ENCODE measurements around the gene BARX1. TPM values are rescaled to one million over a fixed set of nuclear protein-coding genes. Genes with fewer than 3 reads are reported as not detected.

Gene BARX1
- total RNA-seq, 1 donor from 2014 or later, result not detected

DNA sequence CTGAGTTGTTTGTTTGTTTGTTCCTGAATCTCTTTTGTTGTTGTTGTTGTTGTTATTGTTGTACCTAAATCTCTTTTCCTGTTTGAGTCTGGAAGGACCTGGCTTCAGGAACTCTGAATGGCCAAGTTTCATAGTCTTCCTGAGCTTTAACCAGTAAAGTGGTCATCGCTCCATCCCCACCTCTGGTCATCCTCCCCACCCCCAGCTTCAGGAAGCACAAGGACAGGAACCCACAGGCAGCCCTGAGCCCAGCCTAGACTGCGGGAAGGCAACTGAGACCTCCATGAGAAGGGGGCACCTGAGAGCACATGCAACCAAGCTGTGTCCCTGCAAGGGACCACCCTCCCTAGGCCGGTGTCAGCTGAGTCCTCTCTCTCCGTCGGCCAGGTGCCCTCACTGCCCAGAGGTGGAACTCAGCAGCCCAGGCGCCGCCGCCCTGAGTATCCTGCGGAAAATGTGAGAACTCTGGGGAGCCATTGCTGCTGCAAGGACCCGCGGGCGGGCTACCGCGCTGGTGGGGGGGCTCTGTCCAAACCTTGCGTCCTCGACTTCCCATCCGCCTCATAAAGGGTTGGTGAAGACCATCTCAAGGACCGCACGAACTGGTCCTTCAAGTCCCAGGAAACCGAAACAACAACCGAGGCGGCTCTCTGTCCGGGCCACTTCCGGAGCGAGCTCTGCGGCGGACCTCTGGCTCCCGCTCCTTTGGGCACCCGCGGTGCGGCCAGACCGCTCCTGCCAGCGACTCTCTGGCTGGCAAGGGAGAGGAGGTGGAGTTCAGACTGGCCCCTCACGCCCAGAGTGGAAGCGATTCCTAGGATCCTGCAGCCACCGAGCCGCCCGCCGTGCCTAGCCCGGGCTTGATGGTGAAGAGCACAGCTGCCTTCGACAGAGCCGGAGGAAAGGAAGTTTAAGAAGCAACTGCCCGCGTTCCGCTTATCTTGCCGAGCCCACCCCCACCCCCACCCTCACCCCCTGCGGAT, 4.2 kb downstream of the BARX1 start:
- TF ChIP-seq POLR2AphosphoS5 (IDR thresholded peaks at IDR 0.05; ENCODE audit: insufficient read depth in 1 of 2, low read depth in 1 of 2), result no peak
- no peak for TF ChIP-seq POLR2A (IDR thresholded peaks at IDR 0.05)
- TF ChIP-seq, protein P1, sequence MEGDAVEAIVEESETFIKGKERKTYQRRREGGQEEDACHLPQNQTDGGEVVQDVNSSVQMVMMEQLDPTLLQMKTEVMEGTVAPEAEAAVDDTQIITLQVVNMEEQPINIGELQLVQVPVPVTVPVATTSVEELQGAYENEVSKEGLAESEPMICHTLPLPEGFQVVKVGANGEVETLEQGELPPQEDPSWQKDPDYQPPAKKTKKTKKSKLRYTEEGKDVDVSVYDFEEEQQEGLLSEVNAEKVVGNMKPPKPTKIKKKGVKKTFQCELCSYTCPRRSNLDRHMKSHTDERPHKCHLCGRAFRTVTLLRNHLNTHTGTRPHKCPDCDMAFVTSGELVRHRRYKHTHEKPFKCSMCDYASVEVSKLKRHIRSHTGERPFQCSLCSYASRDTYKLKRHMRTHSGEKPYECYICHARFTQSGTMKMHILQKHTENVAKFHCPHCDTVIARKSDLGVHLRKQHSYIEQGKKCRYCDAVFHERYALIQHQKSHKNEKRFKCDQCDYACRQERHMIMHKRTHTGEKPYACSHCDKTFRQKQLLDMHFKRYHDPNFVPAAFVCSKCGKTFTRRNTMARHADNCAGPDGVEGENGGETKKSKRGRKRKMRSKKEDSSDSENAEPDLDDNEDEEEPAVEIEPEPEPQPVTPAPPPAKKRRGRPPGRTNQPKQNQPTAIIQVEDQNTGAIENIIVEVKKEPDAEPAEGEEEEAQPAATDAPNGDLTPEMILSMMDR (IDR thresholded peaks at IDR 0.05), result no peak
- peaks cover 44% of the 10 kb centered on the region for H3K27me3 ChIP-seq
- intact Hi-C loops (cut with DNase I), result no loop called here
- peaks cover 52% of the 10 kb centered on the region for H3K4me1 ChIP-seq
- peak overlapping the region; percentile 34 to 49 for H3K4me3 ChIP-seq
- no peak for DNase-seq (ENCODE audit: extremely low spot score in 2 of 2)
- no peak overlapping the region for H3K27ac ChIP-seq
- H3K9me3 ChIP-seq, result no peaks in the 10 kb centered on the region
- no peaks in the 10 kb centered on the region for H3K36me3 ChIP-seq

DNA sequence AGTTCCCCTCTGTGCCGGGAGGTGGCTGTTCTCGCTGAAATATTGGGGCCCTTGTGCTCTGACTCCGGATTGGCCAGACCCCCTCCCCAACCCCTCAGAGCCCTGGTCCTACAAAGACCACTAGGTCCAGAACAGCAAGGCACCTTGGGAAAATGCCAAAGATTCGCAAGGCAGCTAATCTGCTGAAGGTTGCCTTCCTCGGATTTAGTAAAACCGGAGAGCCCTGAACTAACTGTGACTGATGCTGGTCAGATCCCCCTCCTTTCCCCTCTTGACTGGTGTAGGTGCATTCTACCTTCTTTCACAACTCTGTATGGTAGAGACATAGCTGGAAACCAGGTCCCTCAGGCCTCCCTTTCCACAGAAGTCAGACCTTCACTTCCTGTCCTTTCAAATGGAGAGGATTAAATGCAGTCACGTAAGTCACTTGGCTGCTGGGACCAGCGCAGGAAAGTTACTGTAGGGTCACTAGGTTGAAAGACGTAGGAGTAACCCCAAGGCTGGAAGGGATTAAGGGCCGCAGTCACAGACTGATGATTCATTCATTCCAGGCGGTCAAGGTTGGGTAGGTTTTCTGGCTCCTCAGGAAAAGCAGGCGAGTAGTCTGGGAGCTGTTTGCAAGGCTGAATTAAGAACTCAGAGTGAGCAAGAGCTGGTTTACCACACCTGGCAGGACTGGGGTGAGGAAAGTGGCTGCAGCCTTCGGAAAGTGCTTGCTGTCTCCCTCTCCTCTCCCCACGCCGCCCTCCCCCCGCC, 5.3 kb downstream of the BARX1 start:
- DNase-seq (ENCODE audit: extremely low spot score in 2 of 2), result no peak
- Histone ChIP-seq H3K27me3 (peaks cover 44% of the 10 kb centered on the region), H3K9me3 (no peaks in the 10 kb centered on the region), H3K27ac (no peak overlapping the region), H3K36me3 (no peaks in the 10 kb centered on the region), H3K4me3 (no peak overlapping the region), H3K4me1 (peaks cover 52% of the 10 kb centered on the region)
- TF ChIP-seq, protein P1 (IDR thresholded peaks at IDR 0.05), result no peak
- TF ChIP-seq POLR2AphosphoS5 (IDR thresholded peaks at IDR 0.05; ENCODE audit: insufficient read depth in 1 of 2, low read depth in 1 of 2) (no peak), POLR2A (IDR thresholded peaks at IDR 0.05) (no peak)
- intact Hi-C loops (cut with DNase I), result no loop called here

DNA sequence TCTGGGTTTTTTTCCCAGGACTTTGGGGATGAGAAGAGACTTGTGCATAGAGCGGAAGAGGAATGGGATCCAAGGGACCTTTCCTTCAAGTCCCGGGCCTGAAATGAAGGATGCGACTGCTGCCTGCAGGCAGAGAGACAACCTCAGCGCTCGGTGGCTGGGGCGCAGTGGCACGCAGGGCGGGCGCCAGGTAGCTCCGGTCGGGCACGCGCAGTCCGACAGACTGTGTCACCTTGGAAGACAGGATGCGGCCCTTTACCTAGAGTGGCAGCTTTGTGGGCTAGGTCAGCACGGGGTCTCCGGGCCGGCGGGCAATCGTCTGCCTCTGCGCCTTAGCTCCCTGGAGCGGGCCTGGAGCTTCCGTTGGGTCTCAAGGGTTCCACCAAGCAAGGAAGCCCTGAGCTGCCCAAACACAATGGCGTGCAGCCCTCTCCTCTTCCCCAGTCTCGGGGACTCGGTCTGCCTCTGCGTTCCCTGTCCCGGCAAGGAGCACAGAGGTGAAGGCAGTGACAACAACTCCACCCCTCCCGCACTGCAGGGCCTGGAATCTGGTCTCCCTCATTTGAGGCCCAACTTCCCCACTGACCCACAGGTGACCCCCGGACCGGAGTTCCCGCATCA, 6.0 kb downstream of the BARX1 start:
- no peak for TF ChIP-seq POLR2A (IDR thresholded peaks at IDR 0.05)
- TF ChIP-seq, protein P1 (IDR thresholded peaks at IDR 0.05), result no peak
- TF ChIP-seq POLR2AphosphoS5 (IDR thresholded peaks at IDR 0.05; ENCODE audit: insufficient read depth in 1 of 2, low read depth in 1 of 2), result no peak

DNA sequence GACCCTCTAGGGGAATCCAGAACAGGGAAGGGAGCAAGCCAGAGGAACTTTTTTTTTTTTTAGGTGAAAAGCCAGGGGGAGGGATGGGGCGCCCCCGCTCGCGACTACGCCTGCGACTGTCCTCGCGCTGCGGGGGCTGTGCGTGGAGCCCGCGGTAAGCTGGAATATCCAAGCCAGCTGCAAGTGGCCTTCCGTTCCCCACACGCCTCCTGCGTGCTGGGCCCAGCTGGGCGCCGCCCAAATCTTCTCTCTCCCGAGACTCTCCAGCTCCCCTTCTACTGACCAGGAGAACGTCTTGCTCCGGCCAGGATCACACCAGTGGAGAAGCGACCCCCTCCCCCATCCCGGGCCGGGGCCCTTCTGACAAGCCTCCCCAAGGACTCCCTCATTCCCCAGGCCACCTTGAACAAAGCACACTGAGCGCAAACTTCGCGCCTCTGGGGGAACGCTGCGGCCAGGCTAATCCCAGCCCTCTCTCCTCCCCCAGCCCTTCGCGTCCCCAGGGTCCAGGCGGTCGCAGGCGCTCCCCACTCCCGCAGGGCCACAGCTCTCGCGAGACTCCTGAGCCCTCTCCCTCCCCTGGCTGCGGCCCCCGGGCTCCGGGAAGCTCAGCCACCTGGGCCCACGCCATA, 6.6 kb downstream of the BARX1 start:
- intact Hi-C loops (cut with DNase I), result no loop called here
- H3K4me1 ChIP-seq, result peaks cover 45% of the 10 kb centered on the region
- no peaks in the 10 kb centered on the region for H3K9me3 ChIP-seq
- no peaks in the 10 kb centered on the region for H3K36me3 ChIP-seq
- H3K27me3 ChIP-seq, result peaks cover 34% of the 10 kb centered on the region
- no peak overlapping the region for H3K4me3 ChIP-seq
- TF ChIP-seq POLR2AphosphoS5 (IDR thresholded peaks at IDR 0.05; ENCODE audit: insufficient read depth in 1 of 2, low read depth in 1 of 2), result no peak
- TF ChIP-seq, protein P1 (IDR thresholded peaks at IDR 0.05), result no peak
- no peak for TF ChIP-seq POLR2A (IDR thresholded peaks at IDR 0.05)
- DNase-seq (ENCODE audit: extremely low spot score in 2 of 2), result no peak
- H3K27ac ChIP-seq, result no peak overlapping the region

More for the DNA sequence above, 6.0 kb downstream of the BARX1 start:
- intact Hi-C loops (cut with DNase I), result no loop called here
- H3K4me3 ChIP-seq, result no peak overlapping the region
- H3K4me1 ChIP-seq, result peaks cover 46% of the 10 kb centered on the region
- H3K36me3 ChIP-seq, result no peaks in the 10 kb centered on the region
- no peaks in the 10 kb centered on the region for H3K9me3 ChIP-seq
- H3K27me3 ChIP-seq, result peaks cover 40% of the 10 kb centered on the region
- no peak overlapping the region for H3K27ac ChIP-seq
- DNase-seq (ENCODE audit: extremely low spot score in 2 of 2), result no peak

Measured in vagina (tissue), 2 donors.